CD4-positive, alpha-beta T cell treated with Interleukin-4 for 1 hour (primary cell): ENCODE measurements around the gene TP53BP2.
"Not testable (repeated sequence)": the region's sequence is repeated elsewhere in the genome, so short reads cannot be mapped to it uniquely, and the experiment has no call there.

Source experiments
- DNase-seq, 2 donors: peaks; one replicate each; pipeline ENCODE4 v3.0.0-alpha.2; 2020 to 2022

TP53BP2 gene

GRCh38 chr1:223828162-223828848, 17.4 kb downstream of the TP53BP2 start:
- DNase-seq, result no peak

- DNase-seq, result peak in 1 of 2 donors; percentile 37
These were observed 18.5 kb downstream of the TP53BP2 start for GRCh38 chr1:223827193-223827663.

GRCh38 chr1:223825767-223826748, 19.7 kb downstream of the TP53BP2 start:
- DNase-seq, result peak in 1 of 2 donors; percentile 49

DNA sequence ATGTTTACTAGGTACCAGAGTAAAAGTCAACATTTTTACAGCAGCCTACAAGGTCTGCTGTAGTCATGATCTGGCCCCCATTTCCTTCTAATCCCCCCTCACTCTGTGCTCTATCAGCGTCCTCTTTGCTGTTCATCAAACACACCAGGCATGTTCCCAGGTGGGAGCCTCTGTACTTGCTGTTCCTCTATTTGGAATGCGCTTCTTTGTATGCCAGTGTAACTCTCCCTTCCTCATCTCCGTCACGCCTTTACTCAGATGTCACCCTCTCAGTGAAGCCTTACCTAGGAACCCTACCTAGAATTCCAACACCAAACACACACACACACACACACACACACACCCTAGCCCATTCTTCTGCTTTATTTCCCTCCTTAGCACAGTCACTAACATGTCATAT, 21.0 kb downstream of the TP53BP2 start:
- DNase-seq, result no peak

- DNase-seq, result no peak
These were observed 21.5 kb downstream of the TP53BP2 start for GRCh38 chr1:223824287-223824686.

- DNase-seq, result no peak
These were observed 24.8 kb downstream of the TP53BP2 start for GRCh38 chr1:223820971-223821370.

- no peak for DNase-seq
These were observed 25.3 kb downstream of the TP53BP2 start for GRCh38 chr1:223820515-223820858.

DNA sequence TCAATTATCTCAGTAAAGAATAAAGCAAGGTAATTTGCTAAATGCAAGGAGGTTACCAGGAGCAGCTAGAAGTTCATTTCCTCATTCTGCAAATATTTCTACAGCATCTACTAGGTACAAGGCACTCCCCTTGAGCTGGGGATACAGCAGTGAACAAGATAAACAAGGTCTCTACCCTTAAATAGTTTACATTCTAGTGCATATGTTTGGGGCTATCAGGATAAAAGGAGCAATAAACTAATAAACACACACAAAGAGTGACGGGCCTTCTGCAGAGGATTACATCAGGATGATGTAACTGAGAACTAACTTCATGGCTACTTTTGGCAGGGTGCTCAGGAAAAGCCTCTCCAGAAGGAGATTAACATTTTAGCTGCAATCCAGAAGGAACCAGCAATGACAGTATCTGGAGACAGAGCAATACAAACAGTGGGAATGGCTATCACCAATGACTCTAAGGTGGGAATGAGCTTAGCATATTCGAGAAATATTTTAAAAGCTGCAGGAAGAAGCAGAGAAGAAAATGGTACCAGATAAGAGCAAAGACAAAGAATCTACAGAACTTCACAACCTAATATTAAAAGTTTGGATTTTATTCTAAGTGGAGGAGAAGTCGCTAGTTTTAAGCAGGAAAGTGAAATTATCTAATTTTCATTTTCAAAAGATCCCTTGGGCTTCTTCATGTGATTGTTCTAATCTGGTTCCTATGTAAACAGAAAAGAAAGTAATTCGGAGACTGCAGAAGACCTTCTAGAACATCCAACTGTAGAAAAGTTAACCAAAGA, 25.8 kb downstream of the TP53BP2 start:
- no peak for DNase-seq

- not testable (repeated sequence) for DNase-seq
These were observed 28.5 kb downstream of the TP53BP2 start for GRCh38 chr1:223817265-223817664.

GRCh38 chr1:223815865-223816264, 29.9 kb downstream of the TP53BP2 start:
- no peak for DNase-seq

- DNase-seq, result no peak
These were observed 30.5 kb downstream of the TP53BP2 start for GRCh38 chr1:223815020-223815853.

DNA sequence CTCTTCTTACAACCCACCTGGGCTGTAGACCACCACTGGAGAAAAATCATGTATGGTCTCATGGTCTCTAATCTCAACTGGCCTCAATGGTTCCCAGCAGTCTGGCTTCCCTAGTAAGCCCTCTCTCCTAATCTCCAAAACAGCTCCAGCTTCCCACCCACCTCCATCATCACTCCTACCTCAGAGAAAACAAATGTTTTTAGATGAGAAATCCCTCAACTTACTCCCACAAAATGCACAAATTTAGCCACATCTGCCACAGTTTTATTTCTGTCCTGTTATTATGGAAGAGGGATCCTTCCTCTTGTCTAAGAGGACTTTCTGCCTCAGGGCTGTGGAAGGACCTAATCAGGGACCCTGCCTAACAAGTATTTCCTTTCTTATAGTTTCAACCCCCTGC, 32.1 kb downstream of the TP53BP2 start:
- DNase-seq, result no peak

DNA sequence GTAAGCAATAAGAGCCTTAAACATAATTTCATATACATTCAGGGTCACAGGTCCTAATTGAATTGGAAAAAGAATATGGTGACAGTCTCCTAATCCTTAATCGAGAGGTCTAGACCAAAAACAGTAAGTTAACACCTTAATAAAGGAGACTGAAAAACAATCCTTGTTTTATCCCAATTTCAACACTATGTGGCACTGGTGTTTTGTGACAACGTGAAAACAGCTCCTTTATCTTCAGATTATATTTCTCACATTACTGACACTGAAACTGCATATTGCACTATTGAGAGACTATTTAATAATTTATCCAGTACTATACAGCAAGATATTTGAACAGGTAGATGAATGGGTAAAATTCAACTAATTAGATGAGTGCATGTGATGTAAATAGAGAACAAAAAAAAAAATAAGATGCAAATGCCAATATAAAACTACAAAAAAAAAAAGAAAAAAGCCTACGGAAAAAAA, 34.1 kb downstream of the TP53BP2 start:
- peak in 1 of 2 donors; percentile 62 for DNase-seq

DNA sequence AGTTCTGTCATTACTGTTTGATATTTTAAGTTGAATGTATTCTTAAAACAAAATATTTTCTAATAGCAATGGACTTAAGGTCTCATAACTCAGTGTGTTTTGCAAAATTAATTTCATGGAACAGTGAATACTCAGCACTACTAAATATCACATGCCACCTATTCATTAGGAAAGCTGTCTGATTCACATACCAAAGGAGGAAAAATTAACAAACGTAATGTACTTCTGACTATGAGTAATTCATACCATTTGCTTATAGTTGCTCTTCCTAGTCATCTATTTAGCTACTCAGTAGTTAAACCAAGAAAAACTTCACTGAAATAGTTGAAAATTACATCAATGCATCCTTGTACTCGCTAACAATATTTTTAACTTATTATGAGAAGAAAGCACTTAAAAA, 35.2 kb downstream of the TP53BP2 start:
- no peak for DNase-seq

- not testable (repeated sequence) for DNase-seq
These were observed 35.8 kb downstream of the TP53BP2 start for GRCh38 chr1:223809905-223810304.

GRCh38 chr1:223803211-223803610, 42.5 kb downstream of the TP53BP2 start:
- DNase-seq, result no peak

GRCh38 chr1:223802602-223803001, 43.1 kb downstream of the TP53BP2 start:
- no peak for DNase-seq

GRCh38 chr1:223802032-223802431, 43.7 kb downstream of the TP53BP2 start:
- DNase-seq, result no peak

DNA sequence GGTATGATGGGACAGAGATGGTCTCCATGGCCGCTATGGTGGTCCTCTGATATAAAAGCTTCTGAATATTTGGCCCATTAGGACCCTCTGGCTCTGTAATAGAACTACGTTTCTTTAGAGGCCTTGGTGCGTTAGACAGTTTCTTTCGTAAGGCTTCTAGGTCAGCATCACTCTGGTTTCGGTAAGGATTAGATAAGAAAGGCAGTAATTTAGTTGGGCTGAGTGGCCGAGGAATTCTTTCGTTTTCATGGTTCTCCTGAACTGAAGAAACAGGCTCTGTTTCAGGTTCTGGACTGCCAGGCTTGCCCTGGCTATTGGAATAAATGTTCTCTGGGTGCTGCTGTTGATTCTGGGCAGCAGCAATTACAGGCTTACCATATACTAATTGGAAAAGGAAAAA, 49.5 kb downstream of the TP53BP2 start:
- no peak for DNase-seq

DNA sequence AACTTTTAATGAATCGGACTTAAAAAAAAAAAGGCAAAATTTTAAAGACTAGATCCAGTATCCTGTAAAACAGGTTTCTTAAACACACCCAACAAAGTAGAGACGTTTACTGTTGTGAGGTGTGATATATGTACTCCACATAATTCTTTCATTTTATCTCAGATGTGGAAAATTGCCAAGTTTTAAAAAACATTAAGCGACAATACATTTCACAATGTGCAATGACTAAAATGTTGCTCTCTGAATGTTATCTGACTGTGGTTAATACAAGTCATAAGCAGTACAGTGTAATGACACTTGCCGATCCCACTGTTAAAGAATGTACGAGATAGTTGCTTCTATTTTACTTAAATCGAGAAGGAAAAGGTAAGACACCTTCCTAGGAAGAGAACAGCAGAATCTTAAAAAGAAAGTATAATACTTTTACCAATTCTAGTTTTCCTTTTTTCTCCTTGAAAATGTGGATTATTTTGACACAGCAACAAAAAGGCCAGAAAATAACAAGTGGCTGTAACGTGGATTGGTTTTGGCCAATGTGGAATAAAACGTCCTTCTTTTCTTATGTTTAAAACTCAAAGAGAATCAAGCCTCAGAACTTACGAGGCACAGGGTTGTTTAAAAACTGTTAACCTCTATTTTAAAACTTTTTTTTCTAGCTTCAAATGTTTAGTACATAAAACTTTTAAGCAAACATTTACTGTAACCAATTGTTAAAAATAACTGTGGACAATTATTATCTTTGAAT, 51.4 kb downstream of the TP53BP2 start:
- DNase-seq, result no peak

DNA sequence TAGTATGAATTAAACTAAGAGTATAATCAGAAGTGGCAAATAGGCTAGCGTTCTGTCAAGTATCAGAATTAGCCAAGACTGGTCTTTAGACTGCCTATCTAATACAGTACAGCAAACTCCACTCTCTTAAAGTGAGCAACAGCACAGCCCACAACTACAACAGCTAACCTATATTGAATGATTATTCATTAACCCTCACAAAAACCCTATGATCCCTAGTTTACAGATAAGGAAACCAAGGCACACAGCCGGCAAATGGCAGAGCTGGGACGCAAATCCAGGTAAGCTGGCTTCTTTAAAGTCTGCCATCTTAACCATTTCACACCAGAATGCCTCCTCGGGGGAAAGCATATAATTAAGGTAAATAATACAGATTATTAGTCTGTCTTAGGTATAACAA, 52.0 kb downstream of the TP53BP2 start:
- DNase-seq, result no peak
